Bladder microvascular endothelial cell (primary cell): ENCODE results near the gene ARMH2. TPM values are rescaled to one million over a fixed set of nuclear protein-coding genes. Genes with fewer than 3 reads are reported as not detected.

Experiments
- total RNA-seq: library from RNA; depleted of rRNA; stranded (reverse); fragments of >200 nt; gene quantifications from 2 replicates; pipeline ENCODE4 v1.2.3, GENCODE V29; 2014

ARMH2 gene
- not detected in 2 replicates for total RNA-seq

GRCh38 chr6:24798740-24799540, at the start of gene ARMH2:
TSS of gene ARMH2 (minus strand) at chr6:24798917. CDS start at chr6:24798857, 60 bp downstream.

GRCh38 chr6:24774696-24775519, 23.8 kb downstream of the ARMH2 start, which contains the start of gene GMNN:
TSS of gene GMNN (plus strand) at chr6:24774937. CDS start at chr6:24777247, 2,310 bp downstream.

Other genes with a start within 250 kb of the ARMH2 start
- under 0.01 TPM in 1 of 2 replicates, not detected in the other for gene KIAA0319, start 152.7 kb downstream of the ARMH2 start, total RNA-seq
- gene TDP2, start 132.0 kb downstream of the ARMH2 start, total RNA-seq, result 18.1 and 27.6 TPM in 2 replicates
- gene ACOT13, start 131.8 kb downstream of the ARMH2 start, total RNA-seq, result 3.9 and 8.9 TPM in 2 replicates
- gene C6orf62, start 79.8 kb downstream of the ARMH2 start, total RNA-seq, result 68.8 and 130 TPM in 2 replicates
- gene GMNN, start 24.0 kb downstream of the ARMH2 start, total RNA-seq, result 24.9 and 30.1 TPM in 2 replicates
- gene RIPOR2, start 137.0 kb upstream of the ARMH2 start, total RNA-seq, result 1.1 TPM in 1 of 2 replicates, not detected in the other